GM23338 (cell line): Measurements from ENCODE around the gene THRB.

Experiments used
- CREB1 ChIP-seq: fragments of 250-450 bp; sonication (Bioruptor Pico); IDR thresholded peaks from 2 replicates; pipeline ENCODE4 v1.5.0; 2020; ENCODE audit warnings: low read depth, mild to moderate bottlenecking, moderate library complexity
- CTCF ChIP-seq, 2 experiments: fragments of 200-600 bp in 1 of 2; sonication (generic) in 1 of 2; conservative IDR thresholded peaks; 2 replicates each; pipeline versions ENCODE4 v1.5.1 to v1.6.1; 2016 to 2017; ENCODE audit warnings: antibody characterized with exemption in 2 of 2, low read depth in 2 of 2, mild to moderate bottlenecking in 2 of 2, moderate library complexity in 1 of 2
- EZH2 ChIP-seq: fragments of 200-600 bp; sonication (generic); IDR thresholded peaks from one replicate; pipeline ENCODE4 v1.8.0; 2017; ENCODE audit warnings: antibody characterized with exemption, mild to moderate bottlenecking, low read depth; ENCODE audit not compliant: unreplicated experiment
- EZH2phosphoT487 ChIP-seq: fragments of 200-600 bp; sonication (generic); IDR thresholded peaks from one replicate; pipeline ENCODE4 v1.8.1; 2018; ENCODE audit warnings: antibody characterized with exemption; ENCODE audit not compliant: unreplicated experiment
- JUNB ChIP-seq: IDR thresholded peaks from one replicate; pipeline ENCODE4 v1.6.1; 2016; ENCODE audit warnings: antibody characterized with exemption; ENCODE audit not compliant: unreplicated experiment
- NANOG ChIP-seq: IDR thresholded peaks from 2 replicates; pipeline ENCODE4 v1.6.1; 2016; ENCODE audit warnings: antibody characterized with exemption, borderline replicate concordance
- POLR2AphosphoS5 ChIP-seq: IDR thresholded peaks from 2 replicates; pipeline ENCODE4 v1.6.1; 2016; ENCODE audit warnings: antibody characterized with exemption, low read depth
- REST ChIP-seq: IDR thresholded peaks from one replicate; pipeline ENCODE4 v1.6.1; 2018; ENCODE audit warnings: antibody characterized with exemption; ENCODE audit not compliant: unreplicated experiment
- STAT1 ChIP-seq: IDR thresholded peaks from one replicate; pipeline ENCODE4 v1.6.1; 2016; ENCODE audit warnings: antibody characterized with exemption; ENCODE audit not compliant: unreplicated experiment
- ZNF114 ChIP-seq: fragments of 250-450 bp; sonication (Bioruptor Pico); IDR thresholded peaks from 2 replicates; pipeline ENCODE4 v1.5.0; 2020; ENCODE audit warnings: mild to moderate bottlenecking, moderate library complexity
- ZNF331 ChIP-seq: fragments of 250-450 bp; sonication (Bioruptor Pico); IDR thresholded peaks from 2 replicates; pipeline ENCODE4 v1.5.0; 2020; ENCODE audit warnings: low read depth, mild to moderate bottlenecking, moderate library complexity
- ZNF462 ChIP-seq: fragments of 250-450 bp; sonication (Bioruptor Pico); IDR thresholded peaks from 2 replicates; pipeline ENCODE4 v1.5.0; 2020; ENCODE audit warnings: mild to moderate bottlenecking, moderate library complexity

GRCh38 chr3:24270204-24270691 is 224.4 kb downstream of the THRB start:
- TF ChIP-seq JUNB (no peak), EZH2 (no peak), CTCF (conservative IDR thresholded peaks at IDR 0.05; ENCODE audit: low read depth in 2 of 2) (no peak), EZH2phosphoT487 (no peak), POLR2AphosphoS5 (no peak), REST (no peak), ZNF114 (CRISPR knock-in tag) (no peak), ZNF462 (no peak), NANOG (no peak), CREB1 (CRISPR knock-in tag) (no peak), STAT1 (no peak), ZNF331 (CRISPR knock-in tag) (no peak)
